PC-3 (cell line): Measurements from ENCODE around the gene NEO1.
A peak's percentile ranks its signal among the peaks of the same experiment; 100 is the strongest.

Source experiments
- EZH2phosphoT487 ChIP-seq: fragments of 300-600 bp; sonication (generic); IDR thresholded peaks from 2 replicates; pipeline ENCODE4 v1.6.1; 2018; ENCODE audit warnings: mild to moderate bottlenecking, antibody characterized with exemption, low read length, borderline replicate concordance
- TF ChIP-seq, protein P1 (sequence below): fragments of 300-600 bp; sonication (generic); conservative IDR thresholded peaks from 2 replicates; pipeline ENCODE4 v1.5.1; 2017; ENCODE audit warnings: antibody characterized with exemption, low read depth, mild to moderate bottlenecking, low read length

DNA sequence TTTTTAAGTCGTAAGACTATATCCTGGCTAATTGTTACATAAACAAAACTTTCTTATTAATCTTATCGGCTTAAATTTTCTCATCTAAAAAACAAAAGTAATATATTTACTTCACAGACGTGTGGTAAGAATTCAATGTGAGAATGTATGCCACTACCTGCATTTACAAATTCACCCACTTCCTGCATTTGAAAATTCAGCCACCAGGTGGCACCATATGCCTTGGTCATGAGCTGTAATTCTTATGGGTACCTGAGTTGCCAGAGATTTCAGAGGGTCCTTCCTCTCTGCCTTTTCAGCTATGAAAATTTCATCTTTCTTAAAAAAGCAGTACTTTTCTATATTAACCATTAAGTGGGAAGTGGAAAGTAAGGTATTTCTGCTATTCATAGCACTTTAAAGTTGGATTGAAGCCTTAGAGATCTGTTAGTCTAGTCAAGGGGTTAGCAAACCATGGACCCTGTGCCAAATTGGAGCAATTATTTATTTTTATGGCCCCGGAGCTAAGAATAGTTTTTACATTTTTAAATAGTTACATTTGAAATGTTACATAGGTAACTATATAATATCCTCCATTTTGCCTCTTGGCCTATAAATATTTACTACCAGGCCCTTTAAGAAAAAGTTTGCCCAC, 188.7 kb downstream of the NEO1 start:
- TF ChIP-seq EZH2phosphoT487, result no peak
- TF ChIP-seq, protein P1, sequence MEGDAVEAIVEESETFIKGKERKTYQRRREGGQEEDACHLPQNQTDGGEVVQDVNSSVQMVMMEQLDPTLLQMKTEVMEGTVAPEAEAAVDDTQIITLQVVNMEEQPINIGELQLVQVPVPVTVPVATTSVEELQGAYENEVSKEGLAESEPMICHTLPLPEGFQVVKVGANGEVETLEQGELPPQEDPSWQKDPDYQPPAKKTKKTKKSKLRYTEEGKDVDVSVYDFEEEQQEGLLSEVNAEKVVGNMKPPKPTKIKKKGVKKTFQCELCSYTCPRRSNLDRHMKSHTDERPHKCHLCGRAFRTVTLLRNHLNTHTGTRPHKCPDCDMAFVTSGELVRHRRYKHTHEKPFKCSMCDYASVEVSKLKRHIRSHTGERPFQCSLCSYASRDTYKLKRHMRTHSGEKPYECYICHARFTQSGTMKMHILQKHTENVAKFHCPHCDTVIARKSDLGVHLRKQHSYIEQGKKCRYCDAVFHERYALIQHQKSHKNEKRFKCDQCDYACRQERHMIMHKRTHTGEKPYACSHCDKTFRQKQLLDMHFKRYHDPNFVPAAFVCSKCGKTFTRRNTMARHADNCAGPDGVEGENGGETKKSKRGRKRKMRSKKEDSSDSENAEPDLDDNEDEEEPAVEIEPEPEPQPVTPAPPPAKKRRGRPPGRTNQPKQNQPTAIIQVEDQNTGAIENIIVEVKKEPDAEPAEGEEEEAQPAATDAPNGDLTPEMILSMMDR, result peak; percentile 88
